Putamen (tissue), 1 donor: ENCODE data around the gene SLC5A11.
"Not testable (repeated sequence)": the region's sequence is repeated elsewhere in the genome, so short reads cannot be mapped to it uniquely, and the experiment has no call there.

ENCODE experiments used
- DNase-seq: peaks from one replicate; pipeline ENCODE4 v3.0.0-alpha.2; 2016; ENCODE audit warnings: low spot score

SLC5A11 gene

DNA sequence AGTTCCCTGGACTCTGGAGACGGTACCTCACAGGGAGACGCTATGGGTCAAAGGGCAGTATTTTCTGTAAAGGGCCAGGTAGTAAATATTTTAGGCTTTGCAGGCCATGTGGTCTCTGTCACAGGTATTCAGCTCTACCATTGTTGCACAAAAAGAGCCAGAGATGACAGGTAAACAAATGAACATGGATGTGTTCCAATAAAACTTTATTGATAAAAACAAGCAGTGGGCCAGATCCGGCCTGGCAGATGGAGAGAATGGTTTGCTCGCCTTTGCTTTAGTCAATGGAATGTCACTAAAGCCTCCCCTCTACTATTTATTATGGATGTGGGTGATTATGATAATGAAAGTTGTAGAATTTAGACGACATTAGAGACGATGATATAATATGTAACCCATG, 8.9 kb upstream of the SLC5A11 start:
- no peak for DNase-seq

DNA sequence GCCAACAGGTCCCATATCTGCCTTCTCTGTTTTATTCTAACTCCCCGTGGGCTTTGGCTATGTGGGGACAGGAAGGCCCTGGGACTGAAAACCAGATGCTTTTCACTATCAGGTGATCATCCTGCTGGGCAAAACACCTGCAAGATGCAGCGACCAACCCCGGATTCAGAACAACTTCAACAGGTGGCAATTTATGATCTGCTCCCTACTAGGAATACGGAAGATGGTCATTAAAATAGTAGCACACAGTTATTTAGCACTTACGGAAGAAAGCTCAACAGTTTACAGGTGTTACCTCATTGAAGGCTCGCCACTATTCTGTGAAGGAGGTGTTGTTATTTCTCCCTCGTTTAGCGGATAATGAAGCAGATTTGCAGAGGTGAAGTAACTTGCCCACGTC, 7.8 kb upstream of the SLC5A11 start:
- no peak for DNase-seq

DNA sequence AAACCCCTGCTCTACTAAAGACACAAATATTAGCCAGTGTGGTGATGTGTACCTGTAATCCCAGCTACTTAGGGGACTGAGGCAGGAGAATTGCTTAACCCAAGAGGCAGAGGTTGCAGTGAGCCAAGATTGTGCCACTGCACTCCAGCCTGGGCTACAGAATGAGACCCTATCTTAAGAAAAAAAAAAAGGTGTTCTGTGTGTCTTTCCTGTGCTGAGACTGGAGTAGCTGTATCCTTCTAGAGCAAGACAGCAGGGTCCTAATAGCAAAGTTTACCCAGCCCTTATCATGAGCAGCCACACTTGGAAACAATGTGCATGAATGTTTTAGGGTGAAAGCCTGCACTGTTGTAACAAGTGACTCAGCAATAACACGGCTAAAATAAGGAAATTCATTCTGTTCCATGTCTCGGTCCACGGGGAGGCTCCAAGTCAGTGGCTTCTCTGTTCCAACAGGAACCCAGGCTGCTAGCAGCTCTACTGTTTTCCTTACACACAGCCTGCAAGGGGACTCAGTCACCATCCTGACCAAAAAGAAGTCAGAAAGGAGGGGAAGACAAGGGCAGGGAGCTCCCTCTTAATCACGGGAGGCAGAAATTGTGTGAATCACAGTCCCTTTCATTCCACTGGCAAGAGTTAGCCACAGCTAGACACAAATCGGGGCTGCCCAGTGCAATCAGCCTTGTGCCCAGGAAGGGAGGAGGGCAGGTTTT, 7.1 kb upstream of the SLC5A11 start:
- DNase-seq, result peak; percentile 81

DNA sequence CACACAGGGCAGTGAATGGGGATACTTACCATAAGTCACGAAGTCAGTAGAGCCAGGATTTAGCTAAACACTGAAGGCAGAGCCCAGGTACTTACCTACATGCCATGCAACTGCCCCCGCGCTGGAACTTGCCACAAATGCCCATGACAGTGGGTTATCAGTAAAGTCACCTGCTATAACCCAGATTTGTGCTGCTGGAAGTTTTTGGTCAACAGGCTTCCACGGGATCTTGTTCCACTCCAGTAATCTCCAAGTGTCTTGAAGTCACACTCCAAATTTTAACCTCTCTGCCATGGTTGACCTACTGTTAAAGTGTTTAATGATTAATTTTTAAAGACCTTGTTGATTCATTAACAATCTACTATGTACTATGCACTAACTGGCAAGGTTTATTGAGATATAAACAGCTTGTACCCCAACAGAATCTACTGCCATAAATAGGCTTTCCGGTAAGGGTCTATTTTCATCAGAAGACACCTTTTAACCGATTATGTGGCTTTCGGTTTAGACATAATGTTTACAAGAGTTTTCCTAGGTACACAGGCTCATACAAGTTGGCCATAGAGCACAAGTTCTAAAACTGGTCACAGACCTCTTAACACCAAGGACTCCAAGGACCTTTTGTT, 6.3 kb upstream of the SLC5A11 start:
- DNase-seq, result no peak

DNA sequence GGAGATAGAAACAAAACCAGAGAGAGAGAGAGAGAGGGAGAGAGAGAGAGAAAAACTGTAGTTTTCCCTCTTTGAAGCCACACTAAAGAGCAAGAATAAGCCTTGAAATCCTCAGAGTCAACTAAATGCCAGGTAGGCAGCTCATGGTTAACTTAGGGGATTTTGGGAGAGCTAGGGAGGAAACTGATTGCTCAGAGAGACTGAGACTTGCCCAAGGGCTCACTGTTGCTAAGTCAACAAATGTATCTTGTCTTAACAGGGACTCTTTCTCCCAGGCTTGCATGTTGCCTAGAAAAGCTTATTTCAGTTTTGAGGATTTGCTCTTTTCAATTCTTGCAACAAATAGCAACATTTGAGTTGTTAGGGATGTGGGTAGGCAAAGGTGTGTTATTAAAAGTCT, 4.5 kb upstream of the SLC5A11 start:
- DNase-seq, result no peak

DNA sequence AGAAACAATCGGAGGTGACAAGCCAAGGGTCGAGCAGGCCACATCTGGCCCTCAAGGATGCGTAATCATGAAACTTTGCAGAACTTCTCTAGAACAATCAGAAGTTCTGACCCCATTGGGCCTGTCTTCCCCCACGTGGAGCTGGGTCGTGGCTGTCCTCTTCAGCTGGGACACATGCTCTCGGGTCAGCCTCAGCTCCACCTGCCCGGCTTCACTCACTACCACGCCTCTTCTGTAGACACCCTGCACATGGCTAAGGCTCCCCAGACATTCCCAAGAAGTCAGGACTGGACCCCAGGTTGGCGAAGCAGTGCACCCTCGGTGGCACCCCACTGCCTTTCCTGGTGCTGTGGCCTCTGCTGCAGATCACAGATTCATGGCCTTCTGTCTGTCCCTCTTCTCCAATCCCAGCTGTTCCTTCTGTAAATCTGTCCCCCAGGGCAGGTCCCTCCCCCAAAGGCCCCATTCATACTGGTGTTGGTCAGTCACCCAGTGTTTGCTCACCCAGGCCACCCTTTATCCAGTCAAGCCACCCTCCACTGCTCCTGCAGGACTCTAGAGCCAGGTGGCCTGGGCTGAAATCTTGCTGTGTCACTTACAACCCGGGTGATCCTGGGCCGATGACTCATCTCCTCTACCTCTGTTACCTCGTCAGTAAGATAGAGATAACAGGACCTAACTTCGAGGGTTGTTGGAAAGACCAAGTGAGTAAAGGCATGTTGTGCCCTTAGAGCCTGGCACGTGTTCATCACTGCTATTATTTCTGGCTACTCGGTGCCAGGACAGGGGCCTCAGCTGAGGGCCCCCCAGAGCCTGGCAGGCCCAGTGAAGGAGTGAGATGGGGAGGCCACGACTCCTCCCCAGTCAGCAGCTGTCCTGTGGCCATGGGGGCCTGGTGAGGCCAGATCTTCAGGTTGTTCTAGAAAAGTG, 1.4 kb upstream of the SLC5A11 start:
- DNase-seq, result no peak

DNA sequence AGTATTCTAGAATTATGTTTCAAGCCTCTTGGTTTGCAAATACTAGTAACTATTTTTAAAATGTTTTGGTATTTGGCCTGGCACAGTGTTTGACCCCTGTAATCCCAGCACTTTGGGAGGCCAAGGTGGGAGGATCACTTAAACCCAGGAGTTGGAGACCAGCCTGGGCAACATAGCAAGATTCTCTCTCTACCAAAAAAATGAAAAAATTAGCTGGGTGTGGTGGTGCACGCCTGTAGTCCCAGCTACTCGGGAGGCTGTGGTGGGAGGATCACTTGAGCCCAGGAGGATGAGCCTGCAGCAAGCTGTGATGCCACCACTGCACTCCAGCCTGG, 765 bp upstream of the SLC5A11 start:
- not testable (repeated sequence) for DNase-seq

DNA sequence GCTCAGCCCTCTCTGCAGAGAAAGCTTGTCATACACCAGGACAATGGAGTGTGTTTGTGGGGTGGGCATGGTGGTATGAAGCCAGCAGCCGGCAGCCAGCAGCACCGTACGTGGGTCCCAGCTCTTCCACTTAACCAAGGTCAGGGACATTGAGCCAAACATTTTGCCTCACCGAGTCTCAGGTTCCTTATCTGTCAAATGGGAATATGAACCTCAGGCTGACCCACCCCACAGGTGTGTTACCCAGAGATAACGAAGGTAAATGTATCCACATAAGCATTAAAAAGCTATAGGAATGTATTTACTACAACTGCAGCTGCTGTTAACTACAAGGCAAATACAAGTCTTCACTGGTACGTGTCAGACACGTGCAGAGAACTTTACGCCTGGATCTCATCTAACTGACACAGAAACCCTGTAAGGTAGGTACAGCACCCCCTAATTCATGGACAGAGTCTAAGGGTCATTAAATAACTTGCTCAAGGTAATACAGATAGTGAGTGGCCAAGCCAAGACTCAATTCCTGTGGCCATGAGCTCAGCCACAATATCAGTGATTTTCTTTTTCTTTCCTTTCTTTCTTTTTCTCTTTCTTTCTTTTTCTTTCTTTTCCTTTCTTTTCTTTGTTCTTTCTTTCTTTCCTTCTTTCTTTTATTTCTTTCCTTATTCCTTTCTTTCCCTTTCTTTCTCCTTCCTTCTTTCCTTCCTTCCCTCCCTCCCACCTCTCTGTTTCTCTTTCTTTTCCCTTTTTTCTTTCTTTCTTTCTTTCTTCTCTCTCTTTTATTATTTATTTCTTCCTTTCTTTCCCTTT, 990 bp downstream of the SLC5A11 start:
- no peak for DNase-seq

DNA sequence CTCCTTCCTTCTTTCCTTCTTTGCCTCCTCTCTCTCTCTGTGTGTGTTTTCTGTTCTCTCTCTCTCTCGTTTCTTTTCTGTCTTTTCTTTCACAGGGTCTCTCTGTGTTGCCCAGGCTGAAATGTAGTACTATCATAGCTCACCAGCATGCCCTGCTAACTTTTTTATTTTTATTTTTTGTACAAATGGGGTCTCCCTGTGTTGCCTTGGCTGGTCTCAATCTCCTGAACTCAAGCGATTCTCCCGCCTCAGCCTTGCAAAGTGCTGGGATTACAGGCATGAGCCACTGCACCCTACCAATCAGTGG, 1.5 kb downstream of the SLC5A11 start:
- no peak for DNase-seq

DNA sequence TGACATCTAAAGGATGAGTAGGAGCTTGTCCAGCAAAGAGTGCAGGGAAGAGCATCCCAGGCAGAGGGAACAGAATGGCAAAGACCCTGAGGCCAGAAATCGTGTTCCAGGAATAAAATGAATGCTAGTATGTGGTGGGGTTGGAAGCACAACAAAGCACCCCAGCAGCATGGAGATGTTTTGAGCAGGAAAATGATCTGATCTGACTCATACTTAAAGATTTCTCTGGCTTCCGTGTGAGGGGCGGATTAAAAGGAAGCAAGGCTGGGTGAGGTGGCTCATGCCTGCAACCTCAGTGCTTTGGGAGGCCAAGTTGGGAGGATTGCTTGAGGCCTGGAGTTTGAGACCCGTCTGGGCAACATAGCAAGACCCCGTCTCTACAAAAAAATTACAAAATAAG, 2.3 kb downstream of the SLC5A11 start:
- no peak for DNase-seq

DNA sequence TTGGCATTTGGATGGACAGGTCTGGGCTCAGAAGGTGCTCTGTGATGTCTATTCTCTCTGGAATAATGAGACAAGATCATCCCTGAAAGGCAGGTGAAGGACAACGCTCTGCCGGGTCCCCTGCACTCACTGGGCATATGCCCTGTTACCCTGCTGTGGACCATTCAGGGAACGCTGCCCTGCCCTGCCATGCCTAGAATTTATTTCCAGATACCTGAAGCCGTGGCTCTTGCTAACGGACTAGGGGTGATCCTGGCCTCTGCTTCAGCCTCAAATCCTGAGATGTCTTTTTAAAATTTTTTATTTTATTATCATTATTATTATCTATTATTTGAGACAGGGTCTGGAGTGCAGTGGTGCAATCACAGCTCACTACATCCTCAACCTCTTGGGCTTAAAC, 3.9 kb downstream of the SLC5A11 start:
- DNase-seq, result no peak

DNA sequence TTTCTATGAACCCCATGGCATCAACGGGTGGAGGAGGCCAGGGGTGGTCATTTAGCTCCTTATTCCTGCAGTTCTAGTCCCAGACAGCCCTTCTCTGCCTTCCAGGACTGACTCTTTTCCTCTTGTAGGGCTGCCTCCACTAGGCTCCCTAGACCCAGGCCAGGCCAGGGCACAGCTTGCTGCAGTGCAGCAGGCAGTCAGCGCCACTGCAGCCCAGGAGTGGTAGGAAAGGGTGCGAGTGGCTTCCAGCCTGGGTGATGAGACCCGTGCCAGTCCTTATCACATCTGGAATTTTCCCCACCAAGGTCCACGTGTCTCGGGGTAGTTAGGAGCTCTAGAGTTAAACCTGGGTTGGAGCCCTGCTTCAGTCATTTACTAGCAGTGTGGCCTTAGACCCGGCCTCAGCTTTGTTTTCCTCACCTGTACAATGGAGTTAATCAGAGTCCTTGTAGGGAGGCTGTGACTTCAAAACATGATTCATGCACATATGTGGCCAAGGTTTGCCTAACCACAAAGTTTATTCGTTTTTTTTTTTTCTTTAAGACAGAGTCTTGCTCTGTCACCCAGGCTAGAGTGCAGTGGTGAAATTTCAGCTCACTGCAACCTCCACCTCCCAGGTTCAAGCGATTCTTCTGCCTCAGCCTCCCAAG, 4.7 kb downstream of the SLC5A11 start:
- no peak for DNase-seq

DNA sequence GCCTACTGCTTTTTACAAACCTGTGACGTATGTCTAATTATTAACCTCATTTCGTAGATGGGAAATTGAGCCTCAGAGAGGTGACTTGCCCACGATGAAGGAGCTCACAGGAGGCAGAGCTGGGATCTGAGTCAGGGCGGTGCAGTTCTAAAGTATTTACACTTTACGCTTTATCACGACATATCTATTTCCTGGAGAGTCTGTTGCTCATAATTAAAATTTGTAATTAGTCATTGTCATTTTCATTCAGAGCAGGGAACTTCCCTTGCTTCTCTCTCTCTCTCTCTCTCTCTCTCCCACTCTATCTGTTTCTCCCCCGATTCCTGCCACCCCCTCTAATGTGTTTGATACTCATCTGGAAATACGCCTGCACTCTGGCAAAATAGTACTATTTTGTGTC, 5.9 kb downstream of the SLC5A11 start:
- DNase-seq, result no peak

DNA sequence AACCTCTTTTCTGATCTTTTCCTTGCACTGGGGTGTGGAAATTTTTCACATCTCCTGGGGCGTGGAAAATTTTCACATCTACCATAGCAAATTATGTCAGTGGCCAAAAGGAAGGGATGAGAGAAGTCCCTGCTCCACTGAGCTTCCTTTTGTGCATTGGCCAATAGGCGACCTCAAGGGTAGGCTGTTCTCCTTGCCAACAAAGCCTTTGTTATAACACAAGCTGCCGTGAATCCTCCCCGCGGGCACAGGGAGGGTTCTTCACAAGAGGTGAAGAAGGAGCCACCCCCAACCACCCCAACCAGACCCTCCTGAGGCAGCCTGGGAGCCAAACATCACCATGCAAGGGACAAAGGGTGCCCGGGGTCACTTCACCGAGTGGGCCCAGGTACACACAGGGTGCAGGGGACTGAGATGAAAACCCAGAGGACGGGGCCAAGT, 6.5 kb downstream of the SLC5A11 start:
- peak; percentile 49 for DNase-seq

DNA sequence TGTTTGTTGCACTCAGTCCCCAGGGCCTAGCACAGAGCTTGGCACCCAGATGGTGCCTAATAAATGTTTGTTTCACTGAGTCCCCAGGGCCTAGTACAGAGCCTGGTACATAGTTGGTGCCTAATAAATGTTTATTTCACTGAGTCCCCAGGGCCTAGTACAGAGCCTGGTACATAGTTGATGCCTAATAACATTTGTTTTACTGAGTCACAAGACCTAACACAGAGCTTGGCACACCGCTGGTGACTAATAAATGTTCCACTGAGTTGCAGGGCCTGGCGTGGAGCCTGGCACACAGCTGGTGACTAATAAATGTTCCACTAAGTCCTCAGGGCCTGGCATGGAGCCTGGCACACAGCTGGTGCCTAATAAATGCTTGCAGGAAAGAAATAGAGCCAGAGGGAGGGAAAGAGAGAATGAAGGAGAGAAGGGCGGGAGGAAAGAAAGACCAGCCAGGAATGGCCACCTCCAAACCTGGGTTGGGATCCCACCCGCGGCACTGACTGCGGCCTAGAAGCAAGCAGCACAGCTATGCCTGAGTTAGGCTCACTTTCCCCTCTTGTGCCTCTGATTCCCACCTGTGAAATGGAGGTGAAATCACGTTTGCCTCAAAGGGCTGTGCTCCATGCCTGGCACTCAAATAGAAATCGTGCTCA, 7.5 kb downstream of the SLC5A11 start:
- no peak for DNase-seq

DNA sequence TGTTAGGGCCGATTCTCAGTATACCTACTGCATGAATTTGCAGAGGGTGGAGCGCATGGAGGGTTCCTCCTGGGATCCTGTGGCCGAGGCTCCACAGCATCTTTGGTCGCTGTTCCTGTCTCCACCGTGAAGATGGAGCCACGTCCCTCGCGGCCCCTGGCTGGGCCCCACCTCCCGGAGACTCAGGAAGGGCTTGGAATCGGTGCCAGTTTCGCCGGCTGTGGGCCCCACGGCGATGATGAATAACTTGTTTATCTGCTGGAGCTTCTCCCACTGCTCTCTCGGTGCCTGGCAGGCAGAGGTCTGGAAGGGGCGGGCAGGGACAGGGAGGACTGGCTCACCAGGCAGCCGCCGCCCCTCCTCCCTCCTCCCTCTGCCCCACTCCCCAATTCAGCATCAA, 8.1 kb downstream of the SLC5A11 start:
- peak; percentile 87 for DNase-seq

DNA sequence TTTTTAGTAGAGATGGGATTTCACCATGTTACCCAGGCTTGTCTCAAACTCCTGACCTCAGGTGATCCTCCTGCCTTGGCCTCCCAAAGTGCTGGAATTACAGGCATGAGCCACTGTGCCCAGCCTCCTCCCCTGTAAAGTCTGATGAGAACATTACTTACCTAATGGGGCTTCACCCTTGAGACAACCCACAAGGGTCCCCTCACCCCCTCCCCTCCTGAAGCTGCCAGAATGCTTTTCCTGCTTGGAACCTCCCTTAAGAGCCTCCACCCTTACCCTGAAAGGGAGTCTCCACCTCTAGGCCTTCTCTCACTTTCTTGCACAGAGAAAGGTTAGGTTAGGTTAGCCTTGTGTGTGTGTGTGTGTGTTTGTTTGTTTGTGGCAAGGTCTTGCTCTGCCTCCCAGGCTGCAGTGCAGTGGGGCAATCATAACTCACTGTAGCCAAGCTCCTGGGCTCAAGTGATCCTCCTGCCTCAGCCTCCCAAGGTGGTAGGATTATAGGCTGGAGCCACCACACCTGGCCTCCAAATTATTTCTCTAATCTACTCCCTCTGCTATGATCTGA, 8.9 kb downstream of the SLC5A11 start:
- no peak for DNase-seq

DNA sequence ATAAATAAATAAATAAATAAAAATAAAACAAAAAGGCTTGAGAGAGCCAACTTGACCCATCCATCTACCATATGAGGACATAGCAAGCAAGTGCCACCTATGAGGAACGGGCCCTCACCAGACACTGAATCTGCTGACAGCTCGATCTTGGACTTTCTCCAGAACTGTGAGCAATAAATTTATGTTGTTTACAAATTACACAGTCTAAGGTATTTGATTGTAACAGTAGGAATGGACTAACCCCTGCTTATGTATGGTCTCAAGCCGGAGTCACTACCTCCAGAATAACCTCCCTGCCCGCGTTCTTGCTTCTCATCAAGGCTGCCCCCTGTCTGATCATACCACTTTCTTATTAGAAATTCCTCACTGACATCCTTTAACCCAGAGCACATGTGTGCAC, 9.9 kb downstream of the SLC5A11 start:
- no peak for DNase-seq

DNA sequence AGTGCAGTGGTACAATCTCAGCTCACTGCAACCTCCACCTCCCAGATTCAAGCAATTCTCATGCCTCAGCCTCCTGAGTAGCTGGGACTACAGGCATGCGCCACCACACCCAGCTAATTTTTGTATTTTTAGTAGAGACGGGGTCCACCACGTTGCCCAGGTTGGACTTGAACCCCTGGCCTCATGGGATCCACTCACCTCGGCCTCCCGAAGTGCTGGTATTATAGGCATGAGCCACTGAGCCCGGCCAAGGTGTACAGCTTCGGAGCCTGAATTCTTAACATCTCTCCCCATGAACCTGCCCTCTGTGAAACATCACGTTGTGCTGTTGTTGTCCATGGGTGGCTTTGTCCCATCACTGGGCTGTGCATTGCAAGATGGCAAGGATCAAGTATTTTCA, 11.1 kb downstream of the SLC5A11 start:
- DNase-seq, result not testable (repeated sequence)

DNA sequence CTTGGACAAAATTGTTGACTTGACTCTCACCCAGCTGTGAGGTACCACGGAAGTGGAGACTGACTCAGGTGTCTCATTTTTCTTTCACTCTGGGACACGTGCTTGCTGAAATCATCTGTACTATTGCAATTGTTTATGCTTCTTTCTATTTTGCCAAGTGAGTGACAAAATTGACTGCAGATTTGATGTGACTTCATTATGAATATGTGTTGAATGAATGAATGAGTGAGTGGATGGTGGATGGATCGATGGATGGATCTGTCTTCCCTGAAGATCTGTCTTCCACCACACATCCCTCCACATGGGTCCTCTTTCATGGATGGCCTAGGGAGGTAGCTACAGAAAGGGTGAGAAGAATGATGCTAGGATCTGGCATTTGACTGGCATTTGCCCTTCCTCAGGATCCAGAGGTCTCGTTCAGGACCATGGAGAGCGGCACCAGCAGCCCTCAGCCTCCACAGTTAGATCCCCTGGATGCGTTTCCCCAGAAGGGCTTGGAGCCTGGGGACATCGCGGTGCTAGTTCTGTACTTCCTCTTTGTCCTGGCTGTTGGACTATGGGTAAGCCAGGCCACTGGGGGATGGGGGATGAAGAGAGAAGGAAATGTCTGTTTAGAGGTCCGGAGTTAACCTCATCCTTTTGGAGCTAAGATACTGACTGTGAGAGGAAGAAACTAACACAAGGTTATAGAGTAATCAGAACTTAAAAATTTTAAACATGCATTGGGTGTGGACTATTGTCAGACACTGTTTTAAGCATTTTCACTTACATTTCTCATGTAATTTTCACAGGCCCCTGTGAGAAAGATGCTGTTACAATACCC, 12.7 kb downstream of the SLC5A11 start:
- no peak for DNase-seq
